Activated naive CD8-positive, alpha-beta T cell treated with anti-CD3 and anti-CD28 coated beads for 36 hours (primary cell): ENCODE results near the gene FCGR3B. TPM values are rescaled to one million over a fixed set of nuclear protein-coding genes. Genes with fewer than 3 reads are reported as not detected.
"Not testable (repeated sequence)": the region's sequence is repeated elsewhere in the genome, so short reads cannot be mapped to it uniquely, and the experiment has no call there.

ENCODE experiments used
- DNase-seq: peaks from one replicate; pipeline ENCODE4 v3.0.0; 2021
- H3K27ac Mint-ChIP-seq: one replicate; pipeline ENCODE4 v1.8.0; 2022; ENCODE audit warnings: mild to moderate bottlenecking, moderate library complexity, mixed read lengths
- H3K27me3 Mint-ChIP-seq: one replicate; pipeline ENCODE4 v1.8.0; 2022; ENCODE audit warnings: mild to moderate bottlenecking, mixed read lengths
- H3K36me3 Mint-ChIP-seq: one replicate; pipeline ENCODE4 v1.8.0; 2021; ENCODE audit warnings: mild to moderate bottlenecking, mixed read lengths
- H3K4me1 Mint-ChIP-seq: one replicate; pipeline ENCODE4 v1.8.0; 2021; ENCODE audit warnings: mixed read lengths
- H3K4me3 Mint-ChIP-seq: one replicate; pipeline ENCODE4 v1.8.0; 2022; ENCODE audit warnings: mild to moderate bottlenecking, moderate library complexity, mixed read lengths
- H3K9me3 Mint-ChIP-seq: one replicate; pipeline ENCODE4 v1.8.0; 2022; ENCODE audit warnings: mixed read lengths
- total RNA-seq, 2 experiments: library from RNA; stranded (reverse); gene quantifications; one replicate each; pipeline ENCODE4 v1.2.3, GENCODE V29; 2021

Gene FCGR3B
- total RNA-seq, 2 experiments from 2014 or later, result not detected

DNA sequence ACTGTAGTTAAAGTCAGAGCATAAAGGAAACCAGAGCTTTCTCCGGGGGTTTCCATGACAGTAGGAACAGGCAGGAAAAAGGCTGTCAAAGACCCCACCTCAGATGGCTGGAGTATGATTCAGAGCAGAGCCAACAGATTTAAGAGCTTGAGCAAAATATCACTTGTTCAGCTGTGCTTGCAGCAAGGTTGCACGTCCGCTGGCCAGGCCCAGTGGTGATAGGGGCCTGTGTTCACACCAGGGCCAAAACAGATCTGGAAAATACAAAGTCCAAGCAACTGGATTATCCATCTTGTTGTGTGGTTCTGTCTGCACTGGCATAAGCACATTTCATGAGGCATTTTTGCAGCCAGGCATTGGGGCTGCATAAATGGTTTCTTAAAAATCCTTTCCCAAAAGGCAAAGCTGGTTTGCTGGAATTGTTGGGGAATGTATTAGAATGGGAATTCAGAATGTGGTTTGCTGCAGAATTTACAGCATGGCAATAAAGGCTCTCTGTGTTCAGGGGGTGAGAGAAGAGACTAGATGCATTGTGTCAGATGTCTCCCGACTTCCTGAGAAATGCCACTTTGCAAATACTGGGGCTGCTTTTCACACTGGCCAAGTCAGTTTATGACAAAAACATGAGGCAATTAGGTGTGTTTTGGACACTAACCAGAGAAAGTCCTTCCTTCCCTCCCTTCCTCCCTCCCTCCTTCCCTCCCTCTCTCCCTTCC, 36.5 kb downstream of the FCGR3B start:
- not testable (repeated sequence) for DNase-seq, H3K4me1 Mint-ChIP-seq, H3K36me3 Mint-ChIP-seq, H3K27me3 Mint-ChIP-seq, H3K27ac Mint-ChIP-seq, H3K9me3 Mint-ChIP-seq, H3K4me3 Mint-ChIP-seq

- not testable (repeated sequence) for H3K27ac Mint-ChIP-seq
These were observed 37.8 kb downstream of the FCGR3B start for GRCh38 chr1:161593092-161593755.

GRCh38 chr1:161592586-161592985, 38.4 kb downstream of the FCGR3B start:
- H3K4me1 Mint-ChIP-seq, H3K36me3 Mint-ChIP-seq, DNase-seq, H3K9me3 Mint-ChIP-seq, H3K27ac Mint-ChIP-seq, H3K4me3 Mint-ChIP-seq, H3K27me3 Mint-ChIP-seq: not testable (repeated sequence)

More at GRCh38 chr1:161593092-161593755, 37.8 kb downstream of the FCGR3B start:
- DNase-seq, H3K9me3 Mint-ChIP-seq, H3K4me1 Mint-ChIP-seq, H3K27me3 Mint-ChIP-seq, H3K4me3 Mint-ChIP-seq, H3K36me3 Mint-ChIP-seq: not testable (repeated sequence)

- not testable (repeated sequence) for H3K27me3 Mint-ChIP-seq, H3K27ac Mint-ChIP-seq, H3K4me3 Mint-ChIP-seq, H3K9me3 Mint-ChIP-seq, H3K4me1 Mint-ChIP-seq, DNase-seq, H3K36me3 Mint-ChIP-seq
These were observed 41.1 kb downstream of the FCGR3B start for GRCh38 chr1:161589920-161590319.

DNA sequence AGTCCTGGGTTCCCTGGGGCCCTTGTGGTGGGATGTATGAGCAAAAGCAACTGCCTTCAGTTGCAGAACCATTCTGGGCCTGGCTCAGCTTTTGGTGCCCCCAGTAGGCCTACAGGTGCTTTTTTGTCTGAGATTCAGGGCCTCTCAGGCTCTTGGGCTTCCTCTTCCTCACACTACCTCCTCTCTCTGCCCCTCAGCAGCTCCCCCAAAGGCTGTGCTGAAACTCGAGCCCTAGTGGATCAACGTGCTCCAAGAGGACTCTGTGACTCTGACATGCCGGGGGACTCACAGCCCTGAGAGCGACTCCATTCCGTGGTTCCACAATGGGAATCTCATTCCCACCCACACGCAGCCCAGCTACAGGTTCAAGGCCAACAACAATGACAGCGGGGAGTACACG, 41.6 kb downstream of the FCGR3B start:
- H3K9me3 Mint-ChIP-seq, H3K27ac Mint-ChIP-seq, H3K4me1 Mint-ChIP-seq, H3K36me3 Mint-ChIP-seq, H3K4me3 Mint-ChIP-seq, H3K27me3 Mint-ChIP-seq, DNase-seq: not testable (repeated sequence)

DNA sequence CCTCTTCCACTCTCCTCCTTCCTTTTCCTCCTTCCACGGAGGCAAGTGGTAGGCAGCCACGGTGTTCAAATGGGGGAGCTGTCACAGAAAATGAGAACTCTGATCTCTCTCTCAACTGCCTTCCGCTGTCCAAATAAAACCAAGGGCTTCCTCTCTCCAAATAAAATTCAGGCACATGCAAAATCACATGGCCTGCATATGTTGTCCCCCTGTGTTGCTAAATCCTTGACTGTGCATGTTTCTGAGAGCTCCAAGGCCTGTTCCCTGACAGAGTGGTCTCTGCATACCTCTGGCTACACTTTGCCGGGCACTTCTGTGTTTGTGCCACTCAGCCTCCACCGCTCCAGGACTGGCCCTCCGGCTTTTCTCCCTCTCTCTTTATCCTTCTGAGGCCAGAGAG, 42.4 kb downstream of the FCGR3B start:
- H3K4me3 Mint-ChIP-seq, H3K27me3 Mint-ChIP-seq, H3K4me1 Mint-ChIP-seq, H3K36me3 Mint-ChIP-seq, H3K27ac Mint-ChIP-seq, DNase-seq, H3K9me3 Mint-ChIP-seq: not testable (repeated sequence)

DNA sequence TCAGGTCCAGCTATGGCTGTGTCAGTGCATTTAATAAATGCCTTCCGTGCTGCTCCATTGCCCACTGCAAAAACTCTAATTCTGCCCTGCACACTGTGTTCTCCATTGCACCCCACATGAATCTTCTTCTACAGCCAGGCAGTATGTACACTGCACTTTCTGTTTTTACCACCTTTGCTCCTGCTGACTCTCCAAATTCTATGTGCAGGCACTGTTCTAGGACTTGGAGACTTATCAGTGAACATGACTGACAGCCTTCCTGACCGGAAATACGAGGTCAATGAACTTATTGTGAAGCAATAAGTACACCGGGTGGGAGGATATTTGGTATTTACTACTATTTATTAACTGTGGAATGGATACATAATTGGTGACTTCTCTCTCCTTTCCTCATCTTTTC, 48.1 kb downstream of the FCGR3B start:
- not testable (repeated sequence) for DNase-seq, H3K36me3 Mint-ChIP-seq, H3K9me3 Mint-ChIP-seq, H3K27me3 Mint-ChIP-seq, H3K4me1 Mint-ChIP-seq, H3K4me3 Mint-ChIP-seq, H3K27ac Mint-ChIP-seq

GRCh38 chr1:161580879-161581537, 50.0 kb downstream of the FCGR3B start:
- DNase-seq, H3K4me3 Mint-ChIP-seq, H3K9me3 Mint-ChIP-seq, H3K4me1 Mint-ChIP-seq, H3K27me3 Mint-ChIP-seq, H3K27ac Mint-ChIP-seq, H3K36me3 Mint-ChIP-seq: not testable (repeated sequence)

DNA sequence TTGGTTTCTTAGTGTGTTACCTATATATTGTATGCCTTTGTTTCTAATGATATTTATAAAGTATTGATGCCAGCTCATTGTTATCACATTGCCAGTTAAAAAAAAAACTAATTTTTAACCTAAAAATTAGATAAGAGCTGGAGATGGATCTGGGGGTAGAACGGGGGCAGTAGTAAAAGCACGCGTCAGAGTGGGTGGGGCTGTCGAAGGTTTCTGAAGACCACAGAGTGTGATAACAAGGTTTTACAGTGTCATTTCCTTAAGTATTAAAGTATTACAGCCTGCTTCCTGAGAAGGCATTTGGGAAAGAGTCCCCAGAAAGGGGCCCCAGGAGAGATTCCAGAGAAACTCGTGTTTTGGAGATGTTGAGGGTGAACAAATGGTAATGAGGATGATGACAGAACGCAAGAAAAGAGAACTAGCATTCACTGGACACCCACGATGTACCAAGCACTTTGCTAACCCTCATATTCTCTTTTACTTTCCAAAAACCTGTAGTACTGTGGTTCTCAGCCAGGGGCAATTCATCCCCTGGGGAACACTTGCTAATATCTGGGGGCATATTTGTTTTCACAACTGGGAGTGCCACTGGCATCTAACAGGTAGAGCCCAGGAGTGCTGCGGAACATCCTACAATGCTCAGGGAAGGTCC, 51.0 kb downstream of the FCGR3B start:
- not testable (repeated sequence) for H3K27me3 Mint-ChIP-seq, H3K4me1 Mint-ChIP-seq, H3K27ac Mint-ChIP-seq, H3K9me3 Mint-ChIP-seq, H3K36me3 Mint-ChIP-seq, DNase-seq, H3K4me3 Mint-ChIP-seq

DNA sequence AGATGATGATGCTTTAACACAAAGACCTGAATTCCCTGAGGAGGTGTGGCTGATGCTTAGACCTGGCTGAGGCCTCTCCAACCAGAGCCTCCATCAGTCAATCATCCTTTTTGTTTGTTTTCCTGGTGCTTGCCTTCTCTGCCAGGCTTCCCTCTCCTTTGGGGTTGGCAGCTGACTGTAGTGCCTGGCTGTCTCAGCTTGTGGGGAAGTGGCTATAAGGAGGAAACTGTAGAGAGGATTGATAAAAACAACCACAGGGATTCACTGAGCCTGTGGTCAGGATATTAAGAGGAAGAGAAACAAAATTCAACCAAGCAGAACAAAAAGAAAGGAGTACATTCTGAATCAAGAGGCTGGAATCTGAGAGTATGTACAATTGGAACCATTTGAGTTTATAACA, 54.3 kb downstream of the FCGR3B start:
- DNase-seq, H3K27ac Mint-ChIP-seq, H3K4me1 Mint-ChIP-seq, H3K4me3 Mint-ChIP-seq, H3K9me3 Mint-ChIP-seq, H3K36me3 Mint-ChIP-seq: not testable (repeated sequence)
- peaks cover 13% of the 10 kb centered on the region for H3K27me3 Mint-ChIP-seq

Other genes with a start within 250 kb of the FCGR3B start
- gene FCGR2A, start 125.7 kb downstream of the FCGR3B start, total RNA-seq, result not detected
- under 1 TPM; 0.33 to 0.34 TPM for gene HSPA6, start 106.6 kb downstream of the FCGR3B start, total RNA-seq
- not detected for gene FCGR3A, start 81.4 kb downstream of the FCGR3B start, total RNA-seq
- gene FCGR2B, start 32.0 kb upstream of the FCGR3B start, total RNA-seq, result under 1 TPM; 0.20 to 0.25 TPM
- under 1 TPM; 0.35 to 0.56 TPM for gene FCRLA, start 76.1 kb upstream of the FCGR3B start, total RNA-seq
- gene FCRLB, start 90.4 kb upstream of the FCGR3B start, total RNA-seq, result under 1 TPM; 0.49 to 0.76 TPM
- 10 to 100 TPM; 39.9 to 40.3 TPM for gene DUSP12, start 118.6 kb upstream of the FCGR3B start, total RNA-seq
- 10 to 100 TPM; 20.2 to 22.1 TPM for gene ATF6, start 135.1 kb upstream of the FCGR3B start, total RNA-seq